NCI-H526 treated with DMSO at 0.1 percent for 48 hours (cell line): ENCODE data around the gene RASGRP1.

Source experiments
- DNase-seq: peaks from one replicate; lab custom pipeline; 2025; lab: John Stamatoyannopoulos, UW

The RASGRP1 gene

GRCh38 chr15:38565287-38565670 lies 665 bp upstream of the RASGRP1 start:
- no peak for DNase-seq

GRCh38 chr15:38563723-38564519 lies 693 bp downstream of the RASGRP1 start:
- DNase-seq, result peak; percentile 4

GRCh38 chr15:38562278-38562677 lies 2.3 kb downstream of the RASGRP1 start:
- no peak for DNase-seq

- no peak for DNase-seq
Observed at GRCh38 chr15:38560456-38560926, 4.1 kb downstream of the RASGRP1 start.

GRCh38 chr15:38559636-38560307 lies 4.8 kb downstream of the RASGRP1 start:
- no peak for DNase-seq

- DNase-seq, result no peak
Observed at GRCh38 chr15:38559131-38559530, 5.5 kb downstream of the RASGRP1 start.

GRCh38 chr15:38558372-38559059 lies 6.1 kb downstream of the RASGRP1 start:
- DNase-seq, result no peak

- DNase-seq, result no peak
Observed at GRCh38 chr15:38557921-38558320, 6.7 kb downstream of the RASGRP1 start.

GRCh38 chr15:38555686-38556334 lies 8.8 kb downstream of the RASGRP1 start:
- DNase-seq, result no peak

- no peak for DNase-seq
Observed at GRCh38 chr15:38554354-38554753, 10.3 kb downstream of the RASGRP1 start.

- DNase-seq, result no peak
Observed at GRCh38 chr15:38553071-38553470, 11.5 kb downstream of the RASGRP1 start.

GRCh38 chr15:38551720-38552648 lies 12.6 kb downstream of the RASGRP1 start:
- no peak for DNase-seq

GRCh38 chr15:38549222-38549621 lies 15.4 kb downstream of the RASGRP1 start:
- DNase-seq, result no peak

- DNase-seq, result no peak
Observed at GRCh38 chr15:38547255-38547997, 17.2 kb downstream of the RASGRP1 start.

GRCh38 chr15:38545179-38545578 lies 19.4 kb downstream of the RASGRP1 start:
- no peak for DNase-seq

- DNase-seq, result no peak
Observed at GRCh38 chr15:38541026-38541425, 23.6 kb downstream of the RASGRP1 start.

- DNase-seq, result no peak
Observed at GRCh38 chr15:38540510-38540909, 24.1 kb downstream of the RASGRP1 start.

- no peak for DNase-seq
Observed at GRCh38 chr15:38539008-38539343, 25.6 kb downstream of the RASGRP1 start.

- DNase-seq, result no peak
Observed at GRCh38 chr15:38538328-38539007, 26.1 kb downstream of the RASGRP1 start.

GRCh38 chr15:38536201-38536676 lies 28.4 kb downstream of the RASGRP1 start:
- DNase-seq, result no peak
